Lower leg skin (tissue), 3 donors: ENCODE measurements around the gene ZNF789.

Experiments
- CTCF ChIP-seq, 3 donors: fragments of 450-650 bp; IDR thresholded peaks; one replicate each; pipeline ENCODE4 v1.5.1; 2016; ENCODE audit warnings: antibody characterized with exemption in 3 of 3, mild to moderate bottlenecking in 3 of 3, moderate library complexity in 2 of 3
- POLR2A ChIP-seq, 2 donors: fragments of 450-650 bp; IDR thresholded peaks; one replicate each; pipeline ENCODE4 v1.6.1; 2016 to 2017; ENCODE audit warnings: antibody characterized with exemption in 2 of 2, mild to moderate bottlenecking in 1 of 2, moderate library complexity in 1 of 2

GRCh38 chr7:99525713-99526440, 53.2 kb downstream of the ZNF789 start:
- TF ChIP-seq POLR2A (IDR thresholded peaks at IDR 0.05) (no peak), CTCF (IDR thresholded peaks at IDR 0.05) (no peak)
